NCI-H146 treated with DMSO at 0.1 percent for 48 hours (cell line): ENCODE measurements around the gene GLIS1.

ENCODE experiments used
- DNase-seq: peaks from one replicate; lab custom pipeline; 2025; ENCODE audit not compliant: unreplicated experiment; lab: John Stamatoyannopoulos, UW

The GLIS1 gene

GRCh38 chr1:53718443-53718842 lies 20.5 kb downstream of the GLIS1 start:
- DNase-seq = no peak

- no peak for DNase-seq
These were observed 21.7 kb downstream of the GLIS1 start for GRCh38 chr1:53717025-53717804.

- DNase-seq = no peak
These were observed 22.8 kb downstream of the GLIS1 start for GRCh38 chr1:53716150-53716549.

- DNase-seq = peak; percentile 2
These were observed 23.5 kb downstream of the GLIS1 start for GRCh38 chr1:53715478-53715877.

- DNase-seq = no peak
These were observed 26.7 kb downstream of the GLIS1 start for GRCh38 chr1:53712276-53712675.

GRCh38 chr1:53710584-53710983 lies 28.4 kb downstream of the GLIS1 start:
- DNase-seq = no peak

- no peak for DNase-seq
These were observed 30.3 kb downstream of the GLIS1 start for GRCh38 chr1:53708687-53709086.

GRCh38 chr1:53706356-53706755 lies 32.6 kb downstream of the GLIS1 start:
- no peak for DNase-seq

- peak; percentile 75 for DNase-seq
These were observed 33.4 kb downstream of the GLIS1 start for GRCh38 chr1:53705446-53706096.

- DNase-seq = peak; percentile 75
These were observed 34.0 kb downstream of the GLIS1 start for GRCh38 chr1:53704804-53705445.

- DNase-seq = no peak
These were observed 34.7 kb downstream of the GLIS1 start for GRCh38 chr1:53704304-53704703.

GRCh38 chr1:53703174-53703573 lies 35.8 kb downstream of the GLIS1 start:
- DNase-seq = no peak

- DNase-seq = no peak
These were observed 36.6 kb downstream of the GLIS1 start for GRCh38 chr1:53702341-53702740.

- no peak for DNase-seq
These were observed 38.2 kb downstream of the GLIS1 start for GRCh38 chr1:53700776-53701175.

GRCh38 chr1:53699981-53700380 lies 39.0 kb downstream of the GLIS1 start:
- no peak for DNase-seq

- DNase-seq = no peak
These were observed 40.5 kb downstream of the GLIS1 start for GRCh38 chr1:53698384-53698980.

GRCh38 chr1:53697721-53698383 lies 41.1 kb downstream of the GLIS1 start:
- no peak for DNase-seq

GRCh38 chr1:53696990-53697389 lies 42.0 kb downstream of the GLIS1 start:
- DNase-seq = no peak

GRCh38 chr1:53696571-53696970 lies 42.4 kb downstream of the GLIS1 start:
- no peak for DNase-seq

- DNase-seq = no peak
These were observed 42.9 kb downstream of the GLIS1 start for GRCh38 chr1:53696051-53696450.

GRCh38 chr1:53695116-53695515 lies 43.8 kb downstream of the GLIS1 start:
- DNase-seq = no peak
